Activated naive CD8-positive, alpha-beta T cell treated with anti-CD3 and anti-CD28 coated beads, Interleukin-2, amount 50 U/mL, for 16 hours (primary cell): Measurements from ENCODE around the gene MCF2L.
"Not testable (repeated sequence)": the region's sequence is repeated elsewhere in the genome, so short reads cannot be mapped to it uniquely, and the experiment has no call there.

Experiments used
- DNase-seq: peaks from one replicate; pipeline ENCODE4 v3.0.0-alpha.2; 2020; ENCODE audit warnings: low read depth, low spot score

The MCF2L gene

GRCh38 chr13:113065406-113066141, 96.6 kb downstream of the MCF2L start:
- DNase-seq: no peak

- DNase-seq: no peak
These were observed 97.1 kb downstream of the MCF2L start for GRCh38 chr13:113066142-113066455.

GRCh38 chr13:113066746-113067145, 97.7 kb downstream of the MCF2L start:
- no peak for DNase-seq

- DNase-seq: no peak
These were observed 101.1 kb downstream of the MCF2L start for GRCh38 chr13:113069861-113070805.

- DNase-seq: no peak
These were observed 101.8 kb downstream of the MCF2L start for GRCh38 chr13:113070855-113071254.

- no peak for DNase-seq
These were observed 103.4 kb downstream of the MCF2L start for GRCh38 chr13:113072376-113072775.

- DNase-seq: no peak
These were observed 104.9 kb downstream of the MCF2L start for GRCh38 chr13:113073942-113074341.

GRCh38 chr13:113074401-113074800, 105.4 kb downstream of the MCF2L start:
- no peak for DNase-seq

- DNase-seq: no peak
These were observed 105.9 kb downstream of the MCF2L start for GRCh38 chr13:113074876-113075275.

GRCh38 chr13:113075711-113076110, 106.7 kb downstream of the MCF2L start:
- DNase-seq: no peak

- DNase-seq: no peak
These were observed 107.8 kb downstream of the MCF2L start for GRCh38 chr13:113076681-113077401.

- no peak for DNase-seq
These were observed 108.5 kb downstream of the MCF2L start for GRCh38 chr13:113077566-113077952.

- DNase-seq: no peak
These were observed 109.2 kb downstream of the MCF2L start for GRCh38 chr13:113077953-113078901.

- DNase-seq: no peak
These were observed 110.1 kb downstream of the MCF2L start for GRCh38 chr13:113078902-113079780.

GRCh38 chr13:113079781-113080080, 110.7 kb downstream of the MCF2L start:
- DNase-seq: not testable (repeated sequence)

GRCh38 chr13:113080361-113080831, 111.4 kb downstream of the MCF2L start:
- DNase-seq: no peak

- no peak for DNase-seq
These were observed 112.0 kb downstream of the MCF2L start for GRCh38 chr13:113080901-113081521.

GRCh38 chr13:113082198-113083021, 113.4 kb downstream of the MCF2L start:
- DNase-seq: no peak

GRCh38 chr13:113083022-113083373, 114.0 kb downstream of the MCF2L start:
- no peak for DNase-seq
